ENCODE measurements around the gene IL23A. TPM values are rescaled to one million over a fixed set of nuclear protein-coding genes. Genes with fewer than 3 reads are reported as not detected.

IL23A gene
- total RNA-seq, 1 donor from 2014 or later = 1.5 TPM

GRCh38 chr12:56389412-56389811 lies 50.7 kb downstream of the IL23A start:
- Mint-ChIP-seq H3K4me3 (no peak overlapping the region), H3K9me3 (peaks cover 3% of the 10 kb centered on the region), H3K36me3 (no peaks in the 10 kb centered on the region), H3K27me3 (ENCODE audit: insufficient read depth, low read depth) (peaks cover 6% of the 10 kb centered on the region), H3K4me1 (peaks cover 11% of the 10 kb centered on the region), H3K27ac (no peak overlapping the region)
- Histone ChIP-seq H3K9me3 (ENCODE audit: low read depth) (no peaks in the 10 kb centered on the region), H3K4me3 (no peak overlapping the region), H3K9ac (no peak overlapping the region), H4K20me1 (ENCODE audit: low read depth) (no peaks in the 10 kb centered on the region), H3K79me2 (ENCODE audit: low read depth) (no peaks in the 10 kb centered on the region), H2AFZ (replicated peaks) (no peak overlapping the region), H3K4me1 (peaks cover 6% of the 10 kb centered on the region), H3K36me3 (no peaks in the 10 kb centered on the region), H3K4me2 (no peak overlapping the region), H3K27me3 (no peaks in the 10 kb centered on the region), H3F3A (ENCODE audit: low read depth) (no peaks in the 10 kb centered on the region), H3K27ac (no peak overlapping the region)
- no peak for DNase-seq (ENCODE audit: low spot score)
- TF ChIP-seq EZH2 (IDR thresholded peaks at IDR 0.05) = no peak

Small RNA genes lying within 50 kb of the gene (small RNA-seq; reads per million reads assigned to genes)
- gene RNU7-40P = not detected

Other genes starting within 250 kb of the IL23A start
- gene PA2G4, start 234.3 kb upstream of the IL23A start, total RNA-seq (ENCODE audit: low replicate concordance) = 168 and 242 TPM in 2 replicates
- 3,372 and 3,805 TPM in 2 replicates for gene RPL41, start 222.3 kb upstream of the IL23A start, total RNA-seq (ENCODE audit: low replicate concordance)
- 10.3 and 10.8 TPM in 2 replicates for gene ZC3H10, start 220.6 kb upstream of the IL23A start, total RNA-seq (ENCODE audit: low replicate concordance)
- 75.3 and 146 TPM in 2 replicates for gene ESYT1, start 210.6 kb upstream of the IL23A start, total RNA-seq (ENCODE audit: low replicate concordance)
- 131 and 198 TPM in 2 replicates for gene MYL6B, start 186.3 kb upstream of the IL23A start, total RNA-seq (ENCODE audit: low replicate concordance)
- gene MYL6, start 180.5 kb upstream of the IL23A start, total RNA-seq (ENCODE audit: low replicate concordance) = 1,139 and 1,233 TPM in 2 replicates
- 92.3 and 103 TPM in 2 replicates for gene SMARCC2, start 149.4 kb upstream of the IL23A start, total RNA-seq (ENCODE audit: low replicate concordance)
- gene RNF41, start 117.0 kb upstream of the IL23A start, total RNA-seq (ENCODE audit: low replicate concordance) = 52.1 and 68.9 TPM in 2 replicates
- gene NABP2, start 114.5 kb upstream of the IL23A start, total RNA-seq (ENCODE audit: low replicate concordance) = 27.9 and 40.9 TPM in 2 replicates
- gene SLC39A5, start 108.8 kb upstream of the IL23A start, total RNA-seq (ENCODE audit: low replicate concordance) = 0.54 and 1.5 TPM in 2 replicates
- 9.1 and 18.1 TPM in 2 replicates for gene ANKRD52, start 80.5 kb upstream of the IL23A start, total RNA-seq (ENCODE audit: low replicate concordance)
- gene COQ10A, start 71.9 kb upstream of the IL23A start, total RNA-seq (ENCODE audit: low replicate concordance) = 32.1 and 41.8 TPM in 2 replicates
- 91.1 and 133 TPM in 2 replicates for gene CS, start 38.6 kb upstream of the IL23A start, total RNA-seq (ENCODE audit: low replicate concordance)
- gene CNPY2, start 22.9 kb upstream of the IL23A start, total RNA-seq (ENCODE audit: low replicate concordance) = 107 and 128 TPM in 2 replicates
- gene PAN2, start 4.9 kb upstream of the IL23A start, total RNA-seq (ENCODE audit: low replicate concordance) = 61.9 and 116 TPM in 2 replicates
- gene STAT2, start 21.2 kb downstream of the IL23A start, total RNA-seq (ENCODE audit: low replicate concordance) = 86.4 and 105 TPM in 2 replicates
- not detected in 2 replicates for gene APOF, start 24.0 kb downstream of the IL23A start, total RNA-seq (ENCODE audit: low replicate concordance)
- 56.3 and 79.1 TPM in 2 replicates for gene TIMELESS, start 110.5 kb downstream of the IL23A start, total RNA-seq (ENCODE audit: low replicate concordance)
- 0.03 TPM in 1 of 2 replicates, not detected in the other for gene MIP, start 115.8 kb downstream of the IL23A start, total RNA-seq (ENCODE audit: low replicate concordance)
- gene SPRYD4, start 129.7 kb downstream of the IL23A start, total RNA-seq (ENCODE audit: low replicate concordance) = 2.6 and 3.0 TPM in 2 replicates
- gene GLS2, start 149.3 kb downstream of the IL23A start, total RNA-seq (ENCODE audit: low replicate concordance) = 2.3 and 2.9 TPM in 2 replicates
- 12.9 and 13.1 TPM in 2 replicates for gene RBMS2, start 182.9 kb downstream of the IL23A start, total RNA-seq (ENCODE audit: low replicate concordance)

Measured in neural progenitor cell (in vitro differentiated cells).